VCaP (cell line): ENCODE data around the gene PLAC8.

Experiments
- H3K27ac ChIP-seq: fragments of 450-650 bp; 2 replicates; pipeline ENCODE4 v1.5.1; 2017
- TF ChIP-seq, protein P1 (sequence below): fragments of 450-650 bp; conservative IDR thresholded peaks from 2 replicates; pipeline ENCODE4 v1.5.1; 2017; ENCODE audit warnings: mild to moderate bottlenecking, moderate library complexity

Gene PLAC8

DNA sequence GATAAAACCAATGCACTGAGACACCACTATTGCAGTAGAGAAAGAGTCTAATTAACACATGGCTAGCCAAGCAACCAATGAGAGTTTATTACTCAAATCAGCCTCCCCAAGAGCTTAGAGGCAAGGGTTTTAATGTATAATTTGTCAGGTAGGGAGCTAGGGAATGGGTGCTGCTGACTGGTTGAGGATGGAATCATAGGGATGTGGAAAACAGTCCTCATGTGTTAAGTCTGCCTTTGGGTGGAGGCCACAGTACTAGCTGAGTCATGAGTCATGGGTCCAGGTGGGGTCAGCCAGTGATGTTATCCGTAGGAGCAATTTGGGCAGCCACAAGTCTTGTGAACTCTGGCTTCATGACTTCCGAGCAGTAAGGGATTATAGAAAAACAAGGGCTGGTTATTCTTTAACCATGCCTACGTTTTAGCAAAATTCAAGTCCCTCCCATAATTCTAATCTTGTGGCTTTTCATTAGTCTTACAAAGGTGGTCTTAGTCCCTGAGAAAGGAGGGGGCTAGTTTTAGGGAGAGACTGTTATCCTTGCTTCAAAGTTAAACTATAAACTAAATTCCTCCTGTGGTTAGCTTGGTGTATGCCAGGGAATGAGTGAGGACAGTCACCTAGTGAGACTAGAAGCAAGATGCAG lies 25.1 kb upstream of the PLAC8 start:
- TF ChIP-seq, protein P1, sequence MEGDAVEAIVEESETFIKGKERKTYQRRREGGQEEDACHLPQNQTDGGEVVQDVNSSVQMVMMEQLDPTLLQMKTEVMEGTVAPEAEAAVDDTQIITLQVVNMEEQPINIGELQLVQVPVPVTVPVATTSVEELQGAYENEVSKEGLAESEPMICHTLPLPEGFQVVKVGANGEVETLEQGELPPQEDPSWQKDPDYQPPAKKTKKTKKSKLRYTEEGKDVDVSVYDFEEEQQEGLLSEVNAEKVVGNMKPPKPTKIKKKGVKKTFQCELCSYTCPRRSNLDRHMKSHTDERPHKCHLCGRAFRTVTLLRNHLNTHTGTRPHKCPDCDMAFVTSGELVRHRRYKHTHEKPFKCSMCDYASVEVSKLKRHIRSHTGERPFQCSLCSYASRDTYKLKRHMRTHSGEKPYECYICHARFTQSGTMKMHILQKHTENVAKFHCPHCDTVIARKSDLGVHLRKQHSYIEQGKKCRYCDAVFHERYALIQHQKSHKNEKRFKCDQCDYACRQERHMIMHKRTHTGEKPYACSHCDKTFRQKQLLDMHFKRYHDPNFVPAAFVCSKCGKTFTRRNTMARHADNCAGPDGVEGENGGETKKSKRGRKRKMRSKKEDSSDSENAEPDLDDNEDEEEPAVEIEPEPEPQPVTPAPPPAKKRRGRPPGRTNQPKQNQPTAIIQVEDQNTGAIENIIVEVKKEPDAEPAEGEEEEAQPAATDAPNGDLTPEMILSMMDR: no peak

DNA sequence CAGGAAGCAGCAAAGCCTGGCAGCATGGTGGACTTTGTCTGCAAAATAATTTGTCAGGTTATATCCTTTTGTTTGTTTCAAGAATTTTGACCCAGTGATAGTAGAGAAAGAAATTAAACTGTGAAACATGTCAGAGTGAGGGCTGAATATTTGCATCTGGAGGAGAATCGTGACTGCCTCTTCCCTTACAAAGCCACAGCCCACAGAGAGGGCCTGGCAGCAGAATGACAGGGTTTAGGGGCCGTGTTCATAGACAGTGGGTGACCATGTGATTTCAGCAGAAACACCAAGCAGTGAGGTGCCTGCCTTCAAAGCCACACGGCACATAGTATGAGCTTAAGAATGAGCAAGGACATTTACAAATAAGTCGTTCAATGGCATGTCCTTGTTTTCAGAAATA lies 24.4 kb upstream of the PLAC8 start:
- TF ChIP-seq, protein P1: no peak
- H3K27ac ChIP-seq: no peak overlapping the region

More for the DNA sequence above, 25.1 kb upstream of the PLAC8 start:
- no peak overlapping the region for H3K27ac ChIP-seq

DNA sequence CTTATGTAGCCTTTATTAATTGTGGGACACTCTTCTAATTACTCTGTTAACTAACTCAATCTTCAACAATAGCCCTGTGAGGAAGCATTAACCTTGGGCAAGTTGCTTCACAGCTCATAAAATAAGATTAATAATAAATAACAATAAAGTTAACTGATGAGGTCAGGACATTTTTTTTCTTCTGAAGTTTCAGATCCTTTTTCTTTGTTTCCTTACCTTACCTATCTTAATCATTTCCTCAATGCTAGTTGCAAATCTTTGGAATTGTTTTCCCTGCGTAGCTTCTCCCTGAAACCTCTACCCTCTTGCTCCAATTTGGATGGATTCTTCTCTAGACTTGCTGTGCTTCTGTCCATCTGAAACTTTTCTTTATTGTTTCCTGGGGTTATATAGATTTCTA lies 17.5 kb upstream of the PLAC8 start:
- TF ChIP-seq, protein P1: no peak
- no peak overlapping the region for H3K27ac ChIP-seq

DNA sequence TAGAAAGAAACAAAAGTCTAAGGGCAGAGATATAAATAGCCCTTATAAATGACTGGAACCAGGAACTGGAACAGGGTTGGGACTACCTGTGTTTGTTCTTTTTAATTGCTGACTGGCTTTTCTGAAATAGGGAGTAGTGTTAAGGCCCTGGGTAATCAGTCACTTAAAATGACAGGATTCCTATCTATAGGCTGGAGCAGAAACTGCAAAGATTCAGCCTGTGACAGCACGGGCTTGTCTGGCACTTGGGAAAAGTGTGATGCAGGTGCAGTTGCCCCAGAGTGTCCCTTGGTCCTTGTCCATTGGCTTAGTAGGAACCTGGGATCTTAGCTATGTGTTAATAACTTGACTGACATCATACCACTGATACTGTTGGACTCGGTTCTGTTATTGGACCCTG lies 14.7 kb upstream of the PLAC8 start:
- no peak overlapping the region for H3K27ac ChIP-seq
- TF ChIP-seq, protein P1: no peak

DNA sequence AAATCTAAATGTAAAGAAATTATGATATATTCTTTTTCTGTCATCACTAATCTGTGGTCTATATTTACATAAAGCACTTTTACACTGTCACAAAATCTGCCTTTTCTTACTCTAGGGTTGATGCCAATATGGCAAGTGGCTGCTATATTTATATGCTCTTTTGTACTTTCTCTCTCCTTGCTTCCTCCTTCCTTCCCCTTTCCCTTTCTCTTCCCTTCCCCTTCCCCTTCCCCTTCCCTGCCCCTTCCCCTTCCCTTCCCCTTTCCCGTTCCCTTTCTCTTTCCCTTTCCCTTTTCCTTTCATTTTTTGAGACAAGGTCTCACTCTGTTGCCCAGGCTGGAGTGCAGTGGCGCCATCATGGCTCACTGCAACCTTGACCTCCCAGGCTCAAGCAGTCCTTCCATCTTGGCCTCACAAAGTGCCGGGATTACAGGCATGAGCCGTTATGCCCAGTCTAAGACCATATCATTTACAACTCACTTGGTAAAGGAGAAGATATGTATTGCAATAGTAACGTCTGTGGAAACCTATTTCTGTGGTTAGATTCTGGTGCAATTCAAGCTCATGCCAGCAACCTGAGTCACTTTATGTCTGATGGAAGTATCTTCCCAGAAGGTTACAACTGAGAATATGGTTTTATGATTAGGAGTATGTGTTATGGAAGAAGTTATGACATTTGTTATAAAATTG lies 13.9 kb upstream of the PLAC8 start:
- TF ChIP-seq, protein P1: no peak

DNA sequence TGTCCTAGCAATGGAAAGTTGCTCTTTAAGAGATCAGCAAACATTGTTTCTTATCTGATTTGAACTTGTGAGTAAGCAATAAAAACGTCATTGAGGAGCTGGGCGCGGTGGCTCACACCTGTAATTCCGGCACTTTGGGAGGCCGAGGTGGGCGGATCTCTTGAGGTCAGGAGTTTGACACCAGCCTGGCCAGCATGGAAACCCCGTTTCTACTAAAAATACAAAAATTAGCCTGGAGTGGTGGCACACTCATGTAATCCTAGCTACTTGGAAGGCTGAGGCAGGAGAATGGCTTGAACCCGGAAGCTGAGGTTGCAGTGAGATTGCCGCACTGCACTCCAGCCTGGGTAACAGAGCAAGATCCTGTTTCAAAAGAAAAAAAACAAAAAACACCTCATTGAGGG lies 11.2 kb upstream of the PLAC8 start:
- no peak overlapping the region for H3K27ac ChIP-seq
- TF ChIP-seq, protein P1: no peak

More for the DNA sequence above, 13.9 kb upstream of the PLAC8 start:
- H3K27ac ChIP-seq: no peak overlapping the region

DNA sequence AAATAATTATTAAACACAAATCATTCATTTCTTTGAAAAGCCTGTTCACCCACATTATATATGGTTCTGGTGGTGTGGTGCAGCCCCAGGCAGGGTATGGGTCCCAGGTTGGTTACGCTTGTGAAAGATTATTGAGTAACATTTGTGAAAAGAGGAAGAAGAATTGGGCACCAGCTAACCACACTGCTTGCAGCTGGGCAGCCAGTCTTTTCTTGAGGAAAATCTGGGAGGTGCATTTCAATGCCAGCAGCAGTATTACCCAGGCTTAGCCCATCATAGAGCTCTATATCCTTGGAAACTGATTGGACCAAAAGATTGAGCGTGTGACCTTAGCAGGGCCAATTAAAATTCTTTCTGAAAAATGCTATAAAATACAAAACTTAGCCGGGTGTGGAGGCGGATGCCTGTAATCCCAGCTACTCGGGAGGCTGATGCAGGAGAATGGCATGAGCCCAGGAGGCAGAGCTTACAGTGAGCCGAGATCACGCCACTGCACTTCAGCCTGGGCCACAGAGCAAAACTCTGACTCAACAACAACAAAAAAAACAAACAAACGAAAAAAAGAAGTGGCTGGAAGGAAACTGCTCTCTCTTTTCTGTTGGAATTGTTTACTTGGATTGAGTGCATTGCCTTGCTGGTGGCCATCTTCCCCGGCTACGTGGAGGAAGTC lies 9.7 kb upstream of the PLAC8 start:
- TF ChIP-seq, protein P1: no peak
- H3K27ac ChIP-seq: no peak overlapping the region
